DMS53 treated with DMSO at 0.1 percent for 48 hours (cell line): Measurements from ENCODE around the gene CRIM1.

Experiments
- DNase-seq: peaks from one replicate; lab custom pipeline; 2025; ENCODE audit not compliant: unreplicated experiment; lab: John Stamatoyannopoulos, UW

Gene CRIM1

DNA sequence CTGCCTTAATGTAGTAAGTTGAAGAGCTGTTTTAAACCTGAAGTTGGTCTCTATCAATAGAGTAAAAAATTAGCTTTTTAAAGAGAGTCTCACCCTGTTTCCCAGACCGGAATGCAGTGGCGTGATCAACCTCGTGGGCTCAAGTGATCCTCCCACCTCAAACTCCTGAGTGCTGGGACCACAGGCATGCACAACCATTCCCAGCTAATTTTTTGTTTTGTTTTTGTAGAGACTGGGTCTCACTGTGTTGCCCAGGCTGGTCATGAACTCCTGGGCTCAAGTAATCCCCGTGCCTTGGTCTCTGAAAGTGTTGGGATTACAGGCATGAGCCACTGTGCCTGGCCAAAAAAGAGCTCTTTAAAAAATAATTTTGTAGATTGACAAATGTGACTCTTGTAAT lies 40.3 kb downstream of the CRIM1 start:
- no peak for DNase-seq

DNA sequence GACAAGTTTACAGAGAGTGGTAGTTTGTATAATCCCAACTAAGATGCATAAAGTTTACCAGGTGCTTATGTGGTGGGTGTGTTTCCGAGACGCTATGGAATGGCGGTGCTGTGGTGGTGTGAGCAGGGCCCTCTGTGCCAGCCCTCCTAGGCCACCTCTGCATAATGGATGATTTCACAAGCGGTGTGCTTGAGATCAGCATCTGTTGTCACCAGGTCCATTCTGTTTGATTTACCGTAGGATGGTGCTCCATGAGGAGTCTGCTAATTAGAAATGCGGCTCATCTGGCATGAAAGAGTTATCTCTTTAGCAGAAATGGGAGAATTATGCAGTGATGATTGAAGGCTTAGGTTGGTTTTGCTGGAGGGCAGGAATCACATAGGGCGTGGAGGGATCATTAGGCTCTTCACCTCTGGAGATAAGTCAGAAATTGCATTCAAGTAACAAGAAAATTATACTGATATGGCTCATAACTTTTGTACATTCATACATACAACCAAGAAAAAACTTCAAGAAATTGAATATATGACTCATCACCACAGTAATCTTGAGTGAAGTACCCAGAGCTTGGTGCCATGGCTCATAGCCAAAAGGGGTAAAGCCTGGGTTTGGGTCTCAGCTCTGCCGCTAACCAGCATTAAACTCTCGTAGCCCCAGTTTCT lies 41.4 kb downstream of the CRIM1 start:
- DNase-seq = no peak

DNA sequence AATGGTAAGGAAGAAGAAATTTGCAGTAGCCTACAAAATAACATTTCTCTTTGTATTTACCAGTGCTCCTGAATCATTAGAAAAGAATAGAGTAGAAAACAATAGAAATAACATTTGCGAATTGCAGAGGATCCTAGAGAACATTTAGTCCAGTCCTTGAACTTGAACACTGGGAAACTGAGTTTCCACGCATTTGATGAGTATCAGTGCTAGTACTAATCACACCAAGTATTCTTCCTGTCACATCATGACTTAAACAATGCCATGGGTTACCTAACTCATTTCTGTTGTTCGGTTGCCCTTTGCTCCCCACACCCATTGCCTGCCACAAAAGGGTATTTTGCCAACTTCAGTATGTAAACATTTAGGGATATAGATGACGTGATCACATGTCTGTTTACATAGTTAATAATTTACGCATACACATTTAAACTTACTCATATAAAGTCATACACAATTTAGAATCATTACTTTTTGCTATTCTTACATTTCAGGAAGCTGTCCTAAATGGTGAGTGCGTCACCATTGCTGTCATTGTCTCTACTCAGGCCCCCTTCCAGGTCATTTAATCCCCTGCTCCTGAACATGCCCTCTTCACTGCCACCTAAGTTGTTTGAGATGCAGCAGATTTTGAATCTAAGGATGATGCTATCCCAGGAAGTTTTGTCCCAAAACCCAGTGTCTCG lies 42.3 kb downstream of the CRIM1 start:
- peak; percentile 56 for DNase-seq

DNA sequence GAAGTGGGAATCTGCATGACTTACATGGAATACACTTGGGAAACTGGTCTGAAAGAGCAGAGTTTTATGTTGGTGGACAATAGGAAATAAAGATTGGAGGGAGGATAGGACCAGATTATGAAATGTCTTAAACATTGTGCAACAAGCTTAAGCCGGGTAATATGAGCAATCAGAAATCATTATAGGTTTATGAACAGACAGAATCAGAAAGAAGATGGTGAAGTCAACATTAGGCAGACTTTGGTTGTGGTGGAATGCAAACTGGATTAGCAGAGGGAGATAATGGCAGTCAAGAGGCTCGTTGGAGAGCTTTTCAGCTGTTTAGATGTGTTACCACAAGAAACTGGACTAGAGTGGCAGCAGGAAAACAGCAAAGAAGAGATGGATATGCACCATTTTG lies 43.5 kb downstream of the CRIM1 start:
- DNase-seq = no peak

DNA sequence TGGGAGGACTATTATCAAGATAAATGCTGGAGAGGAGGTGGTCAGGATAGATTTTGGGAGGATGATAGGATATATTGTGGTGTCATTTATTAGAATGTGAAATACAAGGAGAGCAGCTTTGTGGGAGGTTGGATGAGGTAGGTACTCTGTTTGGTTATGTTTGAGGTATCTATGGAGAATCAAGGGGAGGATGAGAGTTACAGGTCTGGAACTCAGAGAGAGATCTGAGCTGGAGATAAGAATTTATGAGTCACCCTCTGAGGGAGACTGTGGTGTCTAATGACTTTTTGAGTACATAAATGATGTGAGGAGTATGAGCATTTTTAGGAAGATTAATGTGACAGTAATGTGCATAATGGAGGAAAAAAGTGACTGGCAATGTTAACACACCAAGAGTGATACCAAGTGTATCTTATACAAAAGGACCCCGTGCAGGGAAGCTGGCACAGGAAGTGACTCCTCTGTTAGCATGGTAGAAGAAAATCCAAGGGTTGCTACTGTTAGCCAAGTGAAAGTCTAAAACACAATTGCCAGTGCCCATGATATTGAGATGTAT lies 48.2 kb downstream of the CRIM1 start:
- DNase-seq = peak; percentile 36

DNA sequence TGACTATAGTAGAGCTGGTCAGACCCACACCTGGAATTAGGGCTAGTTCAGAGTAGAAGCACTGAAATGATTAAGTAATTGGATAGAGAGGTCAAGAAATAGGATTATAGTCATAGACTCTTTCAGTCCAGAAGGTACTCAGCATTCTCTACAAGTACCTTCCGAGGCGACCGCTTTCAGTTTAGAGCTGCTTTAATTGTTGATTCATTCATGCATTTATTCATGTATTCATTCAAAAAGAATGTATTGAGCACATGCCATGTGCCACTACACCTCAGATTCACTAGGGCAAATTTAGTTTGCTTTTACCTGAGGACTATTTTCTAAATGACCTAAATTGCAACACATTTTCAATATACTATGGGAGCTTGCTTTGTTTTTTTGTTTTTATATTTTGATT lies 48.7 kb downstream of the CRIM1 start:
- no peak for DNase-seq

DNA sequence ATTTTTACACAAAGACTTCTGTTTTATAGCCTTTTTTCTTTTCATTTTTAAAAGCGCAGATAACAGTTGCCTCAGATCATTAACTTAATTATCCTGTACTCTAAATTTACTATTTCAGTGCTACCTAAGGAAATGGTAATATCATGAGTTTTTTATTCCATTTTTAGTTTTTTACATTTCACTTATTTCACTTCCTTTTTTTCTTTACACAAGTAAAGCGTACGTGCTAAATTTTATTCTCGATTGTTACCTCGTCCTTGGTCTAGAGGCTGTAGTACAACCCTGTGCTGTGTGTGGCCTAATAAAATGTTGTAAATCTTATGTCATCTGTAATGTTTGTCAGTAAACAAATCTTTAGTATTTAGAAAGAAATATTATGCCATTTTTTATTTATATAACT lies 49.2 kb downstream of the CRIM1 start:
- DNase-seq = no peak

DNA sequence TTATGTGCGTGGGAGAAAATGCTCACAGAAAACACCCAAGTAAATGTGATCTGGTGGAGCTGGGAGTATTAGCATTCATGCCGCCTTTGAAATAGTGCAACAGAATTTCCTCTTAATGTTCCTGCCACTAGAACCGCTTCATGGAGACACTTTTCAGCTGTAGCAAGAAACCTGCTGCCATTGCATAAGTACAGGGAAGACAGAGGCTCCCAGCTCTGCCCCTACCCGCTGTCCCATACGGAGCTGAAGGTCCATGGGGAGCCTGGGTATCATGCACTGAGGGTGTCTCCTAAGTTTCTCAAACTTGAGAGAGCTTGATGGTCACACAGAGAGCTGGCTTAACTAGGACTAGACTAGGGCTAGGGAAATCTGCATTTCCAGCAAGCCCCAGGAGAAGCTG lies 49.6 kb downstream of the CRIM1 start:
- no peak for DNase-seq

DNA sequence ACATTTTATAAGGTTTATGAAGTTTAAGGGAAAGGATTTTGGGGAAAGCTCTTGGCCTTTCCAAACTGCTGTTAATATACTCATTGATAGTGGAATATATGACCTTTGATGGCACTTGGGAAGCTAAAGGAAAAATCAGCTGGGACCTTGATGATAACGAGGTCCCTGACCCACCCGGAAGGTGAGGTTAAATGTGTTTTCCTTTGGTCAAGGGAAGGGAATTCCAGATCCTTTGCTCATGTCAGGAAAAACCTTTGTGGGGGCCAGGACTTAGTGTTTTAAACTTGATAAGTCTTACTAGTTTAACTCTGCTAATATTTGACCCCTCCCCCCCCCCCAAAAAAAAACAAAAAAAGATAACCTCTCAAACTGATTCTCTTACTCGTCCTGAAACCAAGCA lies 50.7 kb downstream of the CRIM1 start:
- no peak for DNase-seq

DNA sequence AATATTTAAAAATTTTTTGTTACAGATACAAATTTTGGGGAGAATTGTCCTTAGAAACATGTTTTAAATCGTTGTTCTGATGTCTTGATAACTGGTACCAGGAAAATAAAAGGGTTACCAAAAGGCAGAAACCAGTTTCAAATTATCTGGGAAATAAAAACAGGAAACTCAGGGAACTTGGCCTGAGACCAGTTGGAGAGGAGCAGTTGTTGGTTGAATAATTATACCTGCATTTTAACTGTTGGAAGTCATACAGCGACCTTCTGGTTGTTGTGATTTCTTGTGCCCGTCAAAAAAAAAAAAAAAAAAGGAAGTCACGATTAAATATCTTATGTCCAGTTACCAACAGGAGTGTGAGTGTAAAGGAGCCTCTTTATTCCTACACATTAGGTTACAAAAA lies 51.8 kb downstream of the CRIM1 start:
- no peak for DNase-seq

DNA sequence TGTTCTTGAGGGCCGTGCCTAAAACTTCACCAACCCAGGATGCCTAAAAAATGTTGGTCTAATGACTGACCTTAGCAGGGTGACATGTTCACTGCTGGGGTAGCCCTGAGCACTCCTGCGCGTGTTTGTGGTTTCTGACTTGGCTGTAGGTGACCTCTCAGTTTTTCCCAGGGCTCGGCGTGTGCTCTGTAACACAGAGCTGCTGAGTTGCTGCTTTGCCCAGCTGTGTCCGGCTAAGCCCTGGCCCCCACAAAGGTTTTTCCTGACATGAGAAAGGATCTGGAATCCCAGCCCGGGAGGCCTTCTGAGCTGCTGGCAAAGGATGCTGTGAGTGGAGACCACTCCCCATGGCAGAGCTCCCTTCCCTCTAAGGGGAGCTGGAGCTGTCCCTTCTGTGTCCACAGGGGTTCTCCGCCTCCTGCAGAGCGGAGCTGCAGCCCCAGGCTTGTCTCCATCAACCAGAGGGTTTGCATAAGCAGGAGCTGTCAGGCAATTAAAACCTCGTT lies 52.7 kb downstream of the CRIM1 start:
- no peak for DNase-seq

DNA sequence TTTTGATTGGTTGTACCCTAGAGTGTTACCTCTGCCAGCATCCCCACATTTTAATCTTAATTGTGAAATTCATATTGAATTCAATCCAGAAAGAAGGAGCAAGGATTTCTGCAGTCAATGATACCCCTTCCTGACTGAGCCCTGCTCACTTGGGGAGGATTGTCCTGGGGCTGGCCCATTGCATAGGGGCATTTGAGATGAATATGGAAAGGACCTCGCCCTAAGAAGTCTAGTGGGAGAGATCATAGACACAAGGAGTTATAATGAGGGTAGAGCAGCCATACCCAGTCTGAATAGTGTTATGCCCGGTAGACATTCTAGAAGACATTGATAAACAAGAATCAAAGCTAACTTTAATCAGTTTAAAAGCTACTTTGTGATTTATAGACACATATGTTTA lies 53.8 kb downstream of the CRIM1 start:
- DNase-seq = no peak

DNA sequence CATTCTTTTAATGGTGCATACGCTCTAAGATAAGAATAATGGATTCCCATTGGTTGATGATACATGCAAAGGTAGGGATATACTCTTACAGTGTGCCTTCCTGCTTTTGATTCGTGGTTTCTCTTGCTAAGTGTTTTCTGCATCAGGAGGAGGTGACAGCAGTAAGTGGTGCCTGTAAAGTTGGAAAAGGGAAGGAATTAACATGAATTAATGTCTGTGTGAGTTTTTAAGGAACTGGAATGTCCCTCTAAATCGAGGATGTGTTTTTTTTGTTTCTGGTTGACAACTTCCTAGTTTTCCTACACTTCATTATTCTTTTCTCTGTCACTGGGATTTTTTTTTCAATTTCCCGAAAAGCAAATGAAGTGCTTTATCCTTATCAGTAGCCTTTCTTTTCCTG lies 54.4 kb downstream of the CRIM1 start:
- no peak for DNase-seq

DNA sequence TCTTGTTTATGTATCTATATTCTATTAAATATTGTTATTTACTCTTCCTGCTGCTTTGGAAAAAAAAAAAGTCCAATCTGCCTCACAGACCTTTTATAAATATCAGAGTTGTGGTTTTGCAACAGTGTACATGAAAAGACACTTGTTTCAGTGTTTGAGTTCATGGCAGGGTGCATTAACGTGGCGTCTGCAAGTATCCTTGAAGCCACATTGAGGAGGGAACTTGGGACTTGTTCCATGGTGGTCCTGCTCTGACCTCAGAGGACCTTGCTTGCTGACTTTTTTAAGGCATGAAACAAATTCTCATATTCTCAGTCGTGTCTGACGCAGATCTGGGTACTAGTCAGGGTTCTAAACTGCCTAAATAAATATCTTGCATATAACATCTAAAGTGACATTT lies 55.1 kb downstream of the CRIM1 start:
- no peak for DNase-seq

DNA sequence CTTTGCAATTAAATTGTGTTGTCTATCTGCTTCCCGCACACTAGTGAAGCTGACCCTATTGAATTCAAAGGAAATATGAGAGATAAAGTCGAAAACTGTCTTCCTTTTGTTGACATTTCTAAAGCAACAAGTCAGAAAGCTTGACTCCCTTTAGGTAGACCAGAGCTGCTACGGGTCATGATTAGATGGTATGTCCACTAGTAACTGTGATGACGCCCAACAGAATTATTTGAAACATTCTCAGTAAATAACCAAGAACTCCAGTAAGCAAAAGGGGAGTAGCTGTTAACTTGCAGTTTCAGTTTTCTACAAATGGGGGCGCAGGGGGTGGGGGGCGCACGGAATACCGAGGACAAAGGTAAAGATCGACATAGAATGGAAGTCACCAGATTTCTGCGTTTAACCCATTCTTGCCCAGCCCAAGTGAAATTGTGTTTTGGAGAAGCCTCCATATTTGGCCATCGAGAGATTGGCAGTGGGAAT lies 56.4 kb downstream of the CRIM1 start:
- no peak for DNase-seq

DNA sequence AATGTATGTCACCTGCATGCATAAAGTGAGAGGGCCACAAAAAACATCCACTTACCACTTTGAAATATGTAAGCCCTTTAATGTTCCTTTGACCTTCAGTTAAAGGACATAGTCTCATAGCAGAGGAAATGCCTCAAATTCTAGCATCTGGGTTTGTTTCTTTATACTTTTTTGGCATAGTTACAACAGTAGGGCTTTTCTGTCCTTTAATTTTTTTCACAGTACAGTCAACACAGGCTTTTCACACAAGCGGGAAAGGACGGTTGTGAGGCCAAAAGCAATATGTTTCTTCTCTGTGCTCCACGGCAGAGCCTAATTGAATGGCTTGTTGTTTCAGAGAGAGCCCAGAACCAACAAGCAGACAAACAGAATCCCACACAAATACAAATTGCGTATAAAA lies 57.6 kb downstream of the CRIM1 start:
- no peak for DNase-seq

DNA sequence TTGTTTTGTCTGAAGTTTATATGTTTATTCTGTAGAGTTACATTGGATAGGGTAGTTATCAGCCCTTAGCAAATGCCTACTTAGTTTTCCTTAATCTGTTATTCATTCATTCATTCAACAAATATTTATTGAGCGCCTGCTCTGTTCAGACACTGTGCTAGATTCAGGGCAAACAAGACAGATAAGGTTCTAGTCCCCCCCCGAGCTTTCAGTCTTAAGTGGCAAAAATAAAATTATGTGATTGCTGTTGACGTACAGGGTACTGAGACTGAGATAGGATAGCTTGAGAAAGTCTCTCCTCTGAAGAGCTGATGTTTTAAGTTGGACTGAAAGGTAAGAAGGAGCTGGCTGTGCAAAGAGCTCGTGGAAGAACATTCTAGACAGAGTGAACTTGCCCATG lies 58.7 kb downstream of the CRIM1 start:
- no peak for DNase-seq

DNA sequence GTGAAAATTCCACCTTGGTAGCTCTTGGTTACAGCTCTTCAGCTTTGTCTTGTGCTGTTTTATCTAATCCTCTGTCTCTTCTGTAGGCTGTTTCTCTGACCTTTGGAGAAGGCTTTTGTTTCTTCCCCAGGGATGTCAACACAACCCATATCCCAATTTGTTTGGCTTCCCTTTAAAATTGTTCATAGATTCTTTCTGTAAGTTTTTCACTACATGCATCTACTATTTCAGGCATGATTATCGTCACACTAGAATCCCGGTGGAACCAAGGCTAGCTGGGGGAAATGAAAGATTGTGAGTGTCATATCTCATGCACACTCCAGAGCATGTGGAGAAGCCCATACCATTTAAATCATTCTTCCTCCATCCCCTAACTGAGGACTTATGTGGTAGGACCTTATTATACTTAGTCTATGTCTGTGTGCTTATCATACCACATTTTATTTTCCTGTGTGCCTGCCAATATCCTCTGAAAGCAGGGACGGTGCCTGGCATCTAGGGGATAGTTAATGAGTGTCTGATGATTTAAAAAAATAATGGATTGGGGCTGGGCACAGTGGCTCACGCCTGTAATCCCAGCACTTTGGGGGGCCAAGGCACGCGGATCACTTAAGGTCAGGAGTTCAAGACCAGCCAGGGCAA lies 59.9 kb downstream of the CRIM1 start:
- DNase-seq = no peak

DNA sequence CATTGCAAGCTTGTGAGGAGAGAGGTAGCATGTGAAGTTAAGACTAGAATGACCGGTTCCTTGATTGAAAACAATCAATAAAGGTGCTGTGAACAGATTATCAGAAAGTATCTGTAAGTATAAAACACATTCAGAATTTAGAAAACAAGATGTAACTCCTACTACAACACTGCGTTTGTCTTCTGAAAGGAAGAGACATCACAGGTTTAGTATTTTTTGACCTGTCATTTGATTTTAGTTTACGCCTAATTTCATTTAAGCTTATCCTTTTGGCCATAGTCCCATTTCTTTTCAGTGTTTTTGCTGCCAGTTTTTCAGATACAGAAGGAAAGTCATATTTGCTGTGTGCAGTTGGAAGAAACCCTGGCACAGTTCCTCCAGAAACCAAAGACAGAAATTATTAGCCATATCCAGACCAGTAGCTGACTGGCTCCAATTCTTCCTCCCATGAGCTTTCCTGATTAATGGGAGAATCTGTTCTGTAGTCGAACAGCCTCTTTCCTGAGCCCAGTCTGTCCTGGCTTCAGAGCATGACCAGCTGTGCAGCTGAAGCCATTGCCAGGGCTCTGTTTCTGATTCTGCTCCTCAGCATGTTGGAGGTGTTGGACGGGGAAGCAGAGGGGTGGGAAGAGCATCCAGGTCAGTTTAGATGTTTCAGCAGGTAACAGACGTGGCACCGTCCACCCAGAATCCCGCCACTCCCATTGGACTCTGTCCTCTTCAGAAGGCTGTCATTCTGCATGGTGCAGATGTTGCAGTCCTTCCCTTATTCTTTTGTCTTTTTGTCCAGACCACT lies 61.0 kb downstream of the CRIM1 start:
- DNase-seq = no peak

DNA sequence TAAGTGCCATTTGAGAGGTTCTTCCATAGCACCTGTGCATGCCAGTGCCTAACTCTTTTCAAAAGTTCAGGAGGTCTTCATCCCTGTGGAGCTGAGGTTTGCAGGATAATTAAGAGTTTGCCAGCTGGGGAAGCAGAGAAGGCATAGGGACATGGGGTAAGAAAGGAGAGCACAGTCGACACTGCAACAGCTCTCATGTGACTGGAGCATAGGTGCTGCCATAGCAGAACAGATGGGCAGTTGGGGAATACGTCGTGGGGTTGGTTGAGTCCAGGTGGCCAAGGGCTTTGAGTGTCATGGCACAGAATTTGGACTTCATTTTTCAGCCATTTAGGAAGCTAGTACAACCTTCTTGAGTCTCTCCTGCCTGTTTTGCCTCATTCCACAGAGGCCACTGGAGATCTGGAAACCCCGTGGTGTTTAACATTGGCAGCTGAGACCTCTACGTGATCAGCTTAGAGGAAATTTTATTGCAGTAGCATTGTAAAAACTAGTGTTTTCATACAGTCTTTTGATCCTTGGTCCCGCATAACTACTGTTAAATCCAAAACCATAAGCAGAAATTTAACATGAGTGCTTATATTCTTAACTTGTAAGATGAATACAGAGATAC lies 65.1 kb downstream of the CRIM1 start:
- no peak for DNase-seq

DNA sequence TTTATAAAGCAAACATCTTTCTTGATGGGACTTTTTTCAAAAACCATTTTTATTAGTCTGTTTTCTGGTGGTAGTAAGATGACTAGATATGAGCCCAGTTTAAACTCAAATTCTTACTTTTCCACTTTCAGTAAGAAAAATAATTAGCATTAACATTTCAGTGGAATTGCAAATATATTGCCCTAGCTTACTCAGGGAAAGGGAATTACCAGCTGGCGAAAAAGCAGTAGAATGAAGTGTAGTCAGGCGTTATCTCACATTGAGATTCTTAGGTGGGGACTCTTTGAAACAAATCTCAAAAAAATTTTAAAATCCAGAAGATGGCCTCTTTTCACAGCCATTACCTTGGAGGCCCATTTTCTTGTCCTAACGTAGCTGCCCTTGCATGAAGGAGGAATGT lies 65.8 kb downstream of the CRIM1 start:
- no peak for DNase-seq
